Heart right ventricle (tissue), 16 donors: Measurements from ENCODE around the gene CDK14. TPM values are rescaled to one million over a fixed set of nuclear protein-coding genes. Genes with fewer than 3 reads are reported as not detected.

Source experiments
- ATAC-seq, 8 donors: fragments of 200-7000 bp; cut with Tn5 transposase; one replicate each; pipeline ENCODE4 v1.9.1; 2020; ENCODE audit warnings: mild to moderate bottlenecking in 8 of 8, moderate library complexity in 8 of 8, moderate number of reproducible peaks in 1 of 8
- DNase-seq, 2 donors: peaks; one replicate each; pipeline ENCODE4 v3.0.0-alpha.2; 2020
- H3K27ac ChIP-seq, 10 donors: fragments of 200-600 bp; sonication (generic) in 2 of 10; one replicate each; pipeline versions ENCODE4 v1.5.0 to v1.8.0; 2020 to 2022; ENCODE audit warnings: mild to moderate bottlenecking in 3 of 10
- H3K27me3 ChIP-seq, 7 donors: fragments of 200-600 bp; one replicate each; pipeline ENCODE4 v1.8.0; 2021 to 2022; ENCODE audit warnings: mild to moderate bottlenecking in 2 of 7
- H3K36me3 ChIP-seq, 9 donors: fragments of 200-600 bp; sonication (generic) in 1 of 9; one replicate each; pipeline versions ENCODE4 v1.5.0 to v1.8.0; 2020 to 2022; ENCODE audit warnings: mild to moderate bottlenecking in 2 of 9
- H3K4me1 ChIP-seq, 9 donors: fragments of 200-600 bp; sonication (generic) in 1 of 9; one replicate each; pipeline versions ENCODE4 v1.5.0 to v1.8.0; 2020 to 2022; ENCODE audit warnings: mild to moderate bottlenecking in 4 of 9
- H3K4me3 ChIP-seq, 10 donors: fragments of 200-600 bp; sonication (generic) in 2 of 10; one replicate each; pipeline versions ENCODE4 v1.5.0 to v1.8.0; 2020 to 2022; ENCODE audit warnings: mild to moderate bottlenecking in 7 of 10, moderate library complexity in 2 of 10
- H3K9me3 ChIP-seq, 11 donors: fragments of 200-600 bp in 10 of 11; sonication (generic) in 2 of 11; one replicate each; pipeline versions ENCODE4 v1.5.0 to v1.8.0; 2013 to 2022; ENCODE audit warnings: mild to moderate bottlenecking in 2 of 11, control low read depth in 1 of 11, moderate library complexity in 1 of 11
- CTCF ChIP-seq, 9 donors: fragments of 200-600 bp; sonication (generic) in 2 of 9; IDR thresholded peaks; one replicate each; pipeline versions ENCODE4 v1.5.0 to v1.8.0; 2021 to 2022; ENCODE audit warnings: antibody characterized with exemption in 9 of 9, mild to moderate bottlenecking in 5 of 9, moderate library complexity in 1 of 9
- whole genome bisulfite sequencing, 2 donors: extraction: QIAGEN DNeasy Blood & Tissue Kit; methylation state at CpG; one replicate each; pipeline ENCODE4 v1.1.7; 2013; ENCODE audit warnings: inconsistent platforms in 1 of 2; 5-methylcytosine and 5-hydroxymethylcytosine counted together
- intact Hi-C, 10 donors: fragments of 100-400 bp; cut with DNase I; formaldehyde crosslinking; loops; one replicate each; pipeline versions ENCODE4 v1.11.1 to v1.14.2; 2022
- polyA plus RNA-seq, 2 donors: library from polyadenylated mRNA; stranded (reverse); fragments of 200-250 nt; gene quantifications; one replicate each; pipeline ENCODE4 v1.2.3, GENCODE V29; 2013
- total RNA-seq, 10 donors: library from RNA; stranded (reverse); fragmentation: NEBNext Ultra II Directional in 3 of 10; extraction: Animal tissue kit (Norgen Biotek cat#: 25700) in 3 of 10; gene quantifications; one replicate each; pipeline versions ENCODE4 v1.2.1 to v1.2.4, GENCODE V29; 2021 to 2023
- donor health status: Arrhythmogenic right ventricular cardiomyopathy.
- donor health status: ischemic (EF 13 %, LVEDD 7.1; RV severe dilation, severe dysfunction).
- donor health status: healthy with polysubstance abuse.
- donor health status: DM: no; HTN: yes; CAD: no.
- donor health status: DM: no; HTN: no; CAD: no.
- donor health status: ischemic (EF 25% LVEDD 6.9; RV normal size, moderate dysfunction).
- donor health status: ischemic (EF 25% LVEDD 5.7; RV mildly dilated, moderate dysfunction).
- donor health status: healthy.
- donor health status: DM: yes; HTN: yes; CAD: no.
- donor health status: Ischemic cardiomyopathy.
- donor health status: ischemic (EF 35%, LVEDD 5.7; RV mildly dilated, moderate dysfunction).
- donor health status: nonischemic (EF 11% LVEDD 7.7; RV severe dilation, severe dysfunction).
- donor health status: DM: yes; HTN: yes; CAD: no.
- donor health status: PGD.
- donor health status: ischemic (EF 29% LVEDD 5.4; RV normal size, mild dysfunction).
- donor health status: nonischemic (EF 23%, LVEDD 6.1; RV moderate dilation, normal function).

The CDK14 gene
- total and polyA plus RNA-seq, 12 donors: 3.9 to 36.5 (median 21.4) TPM

- no peaks in the 10 kb centered on the region for H3K27me3 ChIP-seq
- H3K27ac ChIP-seq: no peak overlapping the region
- 78 to 86% methylated on average over 1 of the region's 1 CpG for WGBS, 2 donors
- ATAC-seq (no peak), DNase-seq (no peak)
- intact Hi-C loops: no loop called here
- H3K36me3 ChIP-seq: no peaks in the 10 kb centered on the region
- H3K4me1 ChIP-seq: peaks cover 0 to 25% (median 3%) of the 10 kb centered on the region in 9 donors
- TF ChIP-seq CTCF (IDR thresholded peaks at IDR 0.05): no peak
- no peak overlapping the region for H3K4me3 ChIP-seq
- no peaks in the 10 kb centered on the region for H3K9me3 ChIP-seq
Measured at GRCh38 chr7:90674625-90675024, 78.5 kb downstream of the CDK14 start.

- no peaks in the 10 kb centered on the region for H3K27me3 ChIP-seq
- no peak overlapping the region for H3K4me3 ChIP-seq
- intact Hi-C loops: no loop called here
- no peak overlapping the region for H3K27ac ChIP-seq
- no peaks in the 10 kb centered on the region for H3K36me3 ChIP-seq
- no peaks in the 10 kb centered on the region for H3K9me3 ChIP-seq
- H3K4me1 ChIP-seq: peaks cover 0 to 25% (median 5%) of the 10 kb centered on the region in 9 donors
- DNase-seq (no peak), ATAC-seq (no peak)
- WGBS, 2 donors: 95 to 97% methylated on average over 3 of the region's 3 CpGs
- no peak for TF ChIP-seq CTCF (IDR thresholded peaks at IDR 0.05)
Measured at GRCh38 chr7:90675982-90676381, 79.9 kb downstream of the CDK14 start.

- Histone ChIP-seq H3K4me3 (no peak overlapping the region), H3K27ac (peak overlapping the region in 1 of 10 donors; percentile 9), H3K36me3 (no peaks in the 10 kb centered on the region), H3K27me3 (no peaks in the 10 kb centered on the region), H3K4me1 (peaks cover 0 to 34% (median 9%) of the 10 kb centered on the region in 9 donors), H3K9me3 (no peaks in the 10 kb centered on the region)
- intact Hi-C loops: no loop called here
- ATAC-seq (no peak), DNase-seq (no peak)
- WGBS, 2 donors: 48 to 51% methylated on average over 10 of the region's 10 CpGs
- TF ChIP-seq CTCF (IDR thresholded peaks at IDR 0.05): no peak
Measured at GRCh38 chr7:90677486-90678404, 81.6 kb downstream of the CDK14 start.

GRCh38 chr7:90678986-90679385 lies 82.9 kb downstream of the CDK14 start:
- TF ChIP-seq CTCF (IDR thresholded peaks at IDR 0.05): no peak
- H3K4me1 ChIP-seq: peaks cover 0 to 34% (median 9%) of the 10 kb centered on the region in 9 donors
- no peak overlapping the region for H3K27ac ChIP-seq
- H3K9me3 ChIP-seq: no peaks in the 10 kb centered on the region
- H3K36me3 ChIP-seq: no peaks in the 10 kb centered on the region
- no peaks in the 10 kb centered on the region for H3K27me3 ChIP-seq
- DNase-seq (no peak), ATAC-seq (no peak)
- WGBS, 2 donors: 46 to 61% methylated on average over 3 of the region's 3 CpGs
- no peak overlapping the region for H3K4me3 ChIP-seq
- intact Hi-C loops: no loop called here
